HepG2 (cell line): ENCODE data around the gene ABHD13. TPM values are rescaled to one million over a fixed set of nuclear protein-coding genes. Genes with fewer than 3 reads are reported as not detected.

Experiments used
- ATAC-seq: fragments of 200-7000 bp; cut with Tn5 transposase; 3 replicates; pipeline ENCODE4 v1.9.1; 2020; ENCODE audit warnings: mild to moderate bottlenecking, moderate library complexity
- BruUV-seq: library from RNA; stranded (reverse); fragments of 400-500 nt; replicated peaks from 2 replicates; lab custom pipeline; 2021; lab: Mats Ljungman, UMichigan
- CTCF ChIA-PET: fragments of 300-600 bp; formaldehyde crosslinking; extraction: SDS; loops from one replicate; lab custom pipeline; 2021; ENCODE audit warnings: low total read pairs, inconsistent platforms, low intra/inter-chr PET ratio; lab: Yijun Ruan, JAX
- POLR2A ChIA-PET: fragments of 350-600 bp; sonication (Branson Sonifier 250); formaldehyde crosslinking; loops from one replicate; lab custom pipeline; 2020; ENCODE audit warnings: antibody characterized with exemption, inconsistent platforms; lab: Yijun Ruan, JAX
- DNase-seq: peaks from one replicate; pipeline ENCODE4 v3.0.0-alpha.2; 2015; ENCODE audit warnings: low spot score
- FAIRE-seq: peaks from 3 replicates; lab custom pipeline; 2011; peaks lifted over from hg19 to GRCh38; lab: Jason Lieb, UNC
- H2AFZ ChIP-seq: one replicate; pipeline ENCODE4 v1.6.1; 2011; ENCODE audit warnings: low read length, inconsistent platforms
- H3K27ac ChIP-seq: fragments of 300-600 bp; 3 replicates; pipeline ENCODE4 v1.8.0; 2011; ENCODE audit warnings: mixed run types, mild to moderate bottlenecking, mixed read lengths, low read length, inconsistent platforms; ENCODE audit not compliant: insufficient read depth; ENCODE audit errors: extremely low read length
- H3K27me3 ChIP-seq, 2 experiments: fragments of 200-600 bp in 1 of 2; 2 replicates in 1 of 2; 3 replicates in 1 of 2; pipeline versions ENCODE4 v1.6.0 to v1.8.0; 2011; ENCODE audit warnings: low read length in 2 of 2, mild to moderate bottlenecking in 2 of 2, moderate library complexity in 2 of 2, inconsistent platforms in 1 of 2; ENCODE audit not compliant: insufficient read depth in 2 of 2, control insufficient read depth in 1 of 2
- H3K36me3 ChIP-seq, 2 experiments: fragments of 200-600 bp in 1 of 2; replicated peaks in 1 of 2; 2 replicates in 1 of 2; 3 replicates in 1 of 2; pipeline versions ENCODE4 v1.5.1 to v1.8.0; 2011; ENCODE audit warnings: low read length in 2 of 2, inconsistent platforms in 1 of 2; ENCODE audit not compliant: insufficient read depth in 2 of 2, control insufficient read depth in 1 of 2
- H3K4me1 ChIP-seq: 2 replicates; pipeline ENCODE4 v1.5.1; 2012; ENCODE audit warnings: low read length, inconsistent platforms; ENCODE audit not compliant: insufficient read depth
- H3K4me2 ChIP-seq: 2 replicates; pipeline ENCODE4 v1.6.0; 2011; ENCODE audit warnings: low read depth, low read length, inconsistent platforms
- H3K4me3 ChIP-seq, 3 experiments: fragments of 200-600 bp in 1 of 3; sonication (generic), shearing (Covaris generic) in 1 of 3; replicated peaks in 1 of 3; 2 replicates each; pipeline ENCODE4 v1.5.1; 2011 to 2016; ENCODE audit warnings: low read length in 3 of 3, inconsistent platforms in 2 of 3, low read depth in 2 of 3, mild to moderate bottlenecking in 2 of 3, control low read depth in 1 of 3, mixed read lengths in 1 of 3; ENCODE audit not compliant: insufficient read depth in 1 of 3
- H3K79me2 ChIP-seq: one replicate; pipeline ENCODE4 v1.6.1; 2011; ENCODE audit warnings: low read length, inconsistent platforms; ENCODE audit not compliant: insufficient read depth
- H3K9ac ChIP-seq: 2 replicates; pipeline ENCODE4 v1.6.0; 2011; ENCODE audit warnings: mild to moderate bottlenecking, low read depth, low read length, inconsistent platforms; ENCODE audit not compliant: insufficient read depth
- H3K9me3 ChIP-seq: 2 replicates; pipeline ENCODE4 v1.5.1; 2012; ENCODE audit warnings: mild to moderate bottlenecking, low read length
- H4K20me1 ChIP-seq: 2 replicates; pipeline ENCODE4 v1.6.0; 2011; ENCODE audit warnings: inconsistent platforms, mild to moderate bottlenecking, low read length, moderate library complexity; ENCODE audit not compliant: insufficient read depth
- MED8 ChIP-seq: sonication (generic); formaldehyde crosslinking; IDR thresholded peaks from 2 replicates; pipeline ENCODE4 v1.8.1; 2023; ENCODE audit warnings: mild to moderate bottlenecking, missing genetic modification reagents; ENCODE audit not compliant: insufficient replicate concordance
- NCOA1 ChIP-seq: sonication (generic); formaldehyde crosslinking; IDR thresholded peaks from 2 replicates; pipeline ENCODE4 v1.9.0; 2021; ENCODE audit warnings: missing genetic modification reagents
- RAD21 ChIP-seq: fragments of 450-650 bp; formaldehyde crosslinking; IDR thresholded peaks from 2 replicates; pipeline ENCODE4 v1.5.0; 2020; ENCODE audit warnings: mild to moderate bottlenecking
- SMARCE1 ChIP-seq: fragments of 450-650 bp; IDR thresholded peaks from 2 replicates; pipeline ENCODE4 v1.6.1; 2017; ENCODE audit warnings: borderline replicate concordance
- SNAPC2 ChIP-seq: sonication (generic); formaldehyde crosslinking; IDR thresholded peaks from 2 replicates; pipeline ENCODE4 v1.8.1; 2022; ENCODE audit warnings: mild to moderate bottlenecking, missing genetic modification reagents
- TBX2 ChIP-seq: sonication (generic); formaldehyde crosslinking; IDR thresholded peaks from 2 replicates; pipeline ENCODE4 v1.5.0; 2020; ENCODE audit warnings: missing genetic modification reagents, mild to moderate bottlenecking, borderline replicate concordance
- TEAD3 ChIP-seq: optimal IDR thresholded peaks from 2 replicates; pipeline ENCODE3; 2016; ENCODE audit warnings: borderline replicate concordance
- ZBTB46 ChIP-seq: sonication (generic); formaldehyde crosslinking; IDR thresholded peaks from 2 replicates; pipeline ENCODE4 v1.4.0; 2020; ENCODE audit warnings: mild to moderate bottlenecking, missing genetic modification reagents, borderline replicate concordance
- ZNF160 ChIP-seq: sonication (generic); formaldehyde crosslinking; IDR thresholded peaks from 2 replicates; pipeline ENCODE4 v1.8.0; 2022; ENCODE audit warnings: mild to moderate bottlenecking, inconsistent platforms, missing genetic modification reagents
- ZNF430 ChIP-seq: sonication (generic); formaldehyde crosslinking; IDR thresholded peaks from 2 replicates; pipeline ENCODE4 v1.9.0; 2021; ENCODE audit warnings: mild to moderate bottlenecking, missing genetic modification reagents
- WGBS: methylation state at CpG from one replicate; pipeline ENCODE4 v1.1.6; 2017; ENCODE audit warnings: low lambda C conversion rate; 5-methylcytosine and 5-hydroxymethylcytosine counted together
- in situ Hi-C: cut with HindIII; loops from 2 replicates; pipeline ENCODE4 v1.10.0; 2017; ENCODE audit warnings: low pct_unique_long_range_greater_than_20kb; ENCODE audit not compliant: extremely low pct_ligation_motif_present
- intact Hi-C: fragments of 100-400 bp; cut with micrococcal nuclease; formaldehyde crosslinking; loops from one replicate; pipeline ENCODE4 v1.10.0; 2022; ENCODE audit not compliant: unreplicated experiment
- polyA plus RNA-seq, 8 experiments: library from polyadenylated mRNA; depleted of rRNA in 3 of 8; stranded (reverse) in 7 of 8; unstranded in 1 of 8; fragments of >200 nt; fragmentation: Illumina TruSeq in 4 of 8; extraction: Trizol in 4 of 8; gene quantifications; 2 replicates each; pipeline versions ENCODE4 v1.2.1 to v1.2.3, GENCODE V29; 2011 to 2016; ENCODE audit warnings: low read depth in 4 of 8, missing spikeins in 1 of 8, mixed read lengths in 1 of 8; ENCODE audit not compliant: insufficient read depth in 1 of 8
- total RNA-seq, 5 experiments: library from RNA; depleted of rRNA; stranded (reverse); fragments of >200 nt; fragmentation: Illumina TruSeq; extraction: Trizol; gene quantifications; 2 replicates each; pipeline ENCODE4 v1.2.3, GENCODE V29; 2016; ENCODE audit warnings: low read depth in 1 of 5
- TF ChIP-seq, protein P1 (sequence below): IDR thresholded peaks from 2 replicates; pipeline ENCODE4 v1.6.1; 2012; ENCODE audit warnings: low read length, improper control_type of control experiment
- TF ChIP-seq, protein P2 (sequence below): sonication (generic); formaldehyde crosslinking; IDR thresholded peaks from 2 replicates; pipeline ENCODE4 v1.5.0; 2020; ENCODE audit warnings: missing genetic modification reagents
- TF ChIP-seq, protein P3 (sequence below): sonication (generic); formaldehyde crosslinking; IDR thresholded peaks from 2 replicates; pipeline ENCODE4 v1.5.0; 2020; ENCODE audit warnings: missing genetic modification reagents, mild to moderate bottlenecking, borderline replicate concordance

Gene ABHD13
- total and polyA plus RNA-seq, 2 of the 13 experiments (the other 11 are each of a cell fraction or from before 2014, with no cell fraction given) = 4.3 to 6.2 TPM

GRCh38 chr13:108210551-108210950, 7.6 kb upstream of the ABHD13 start (continued):
- TF ChIP-seq, protein P1, sequence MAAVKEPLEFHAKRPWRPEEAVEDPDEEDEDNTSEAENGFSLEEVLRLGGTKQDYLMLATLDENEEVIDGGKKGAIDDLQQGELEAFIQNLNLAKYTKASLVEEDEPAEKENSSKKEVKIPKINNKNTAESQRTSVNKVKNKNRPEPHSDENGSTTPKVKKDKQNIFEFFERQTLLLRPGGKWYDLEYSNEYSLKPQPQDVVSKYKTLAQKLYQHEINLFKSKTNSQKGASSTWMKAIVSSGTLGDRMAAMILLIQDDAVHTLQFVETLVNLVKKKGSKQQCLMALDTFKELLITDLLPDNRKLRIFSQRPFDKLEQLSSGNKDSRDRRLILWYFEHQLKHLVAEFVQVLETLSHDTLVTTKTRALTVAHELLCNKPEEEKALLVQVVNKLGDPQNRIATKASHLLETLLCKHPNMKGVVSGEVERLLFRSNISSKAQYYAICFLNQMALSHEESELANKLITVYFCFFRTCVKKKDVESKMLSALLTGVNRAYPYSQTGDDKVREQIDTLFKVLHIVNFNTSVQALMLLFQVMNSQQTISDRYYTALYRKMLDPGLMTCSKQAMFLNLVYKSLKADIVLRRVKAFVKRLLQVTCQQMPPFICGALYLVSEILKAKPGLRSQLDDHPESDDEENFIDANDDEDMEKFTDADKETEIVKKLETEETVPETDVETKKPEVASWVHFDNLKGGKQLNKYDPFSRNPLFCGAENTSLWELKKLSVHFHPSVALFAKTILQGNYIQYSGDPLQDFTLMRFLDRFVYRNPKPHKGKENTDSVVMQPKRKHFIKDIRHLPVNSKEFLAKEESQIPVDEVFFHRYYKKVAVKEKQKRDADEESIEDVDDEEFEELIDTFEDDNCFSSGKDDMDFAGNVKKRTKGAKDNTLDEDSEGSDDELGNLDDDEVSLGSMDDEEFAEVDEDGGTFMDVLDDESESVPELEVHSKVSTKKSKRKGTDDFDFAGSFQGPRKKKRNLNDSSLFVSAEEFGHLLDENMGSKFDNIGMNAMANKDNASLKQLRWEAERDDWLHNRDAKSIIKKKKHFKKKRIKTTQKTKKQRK = no peak
- no peak for TF ChIP-seq TBX2
- TF ChIP-seq, protein P2, sequence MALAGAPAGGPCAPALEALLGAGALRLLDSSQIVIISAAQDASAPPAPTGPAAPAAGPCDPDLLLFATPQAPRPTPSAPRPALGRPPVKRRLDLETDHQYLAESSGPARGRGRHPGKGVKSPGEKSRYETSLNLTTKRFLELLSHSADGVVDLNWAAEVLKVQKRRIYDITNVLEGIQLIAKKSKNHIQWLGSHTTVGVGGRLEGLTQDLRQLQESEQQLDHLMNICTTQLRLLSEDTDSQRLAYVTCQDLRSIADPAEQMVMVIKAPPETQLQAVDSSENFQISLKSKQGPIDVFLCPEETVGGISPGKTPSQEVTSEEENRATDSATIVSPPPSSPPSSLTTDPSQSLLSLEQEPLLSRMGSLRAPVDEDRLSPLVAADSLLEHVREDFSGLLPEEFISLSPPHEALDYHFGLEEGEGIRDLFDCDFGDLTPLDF (CRISPR knock-in tag) = no peak
- TF ChIP-seq SMARCE1 = no peak
- TF ChIP-seq, protein P3, sequence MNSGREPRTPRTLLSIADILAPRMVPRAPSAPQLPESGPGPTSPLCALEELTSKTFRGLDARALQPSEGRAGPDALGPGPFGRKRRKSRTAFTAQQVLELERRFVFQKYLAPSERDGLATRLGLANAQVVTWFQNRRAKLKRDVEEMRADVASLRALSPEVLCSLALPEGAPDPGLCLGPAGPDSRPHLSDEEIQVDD (CRISPR knock-in tag) = no peak
- TF ChIP-seq NCOA1 = no peak

- Histone ChIP-seq H3K4me2 (no peak overlapping the region), H3K79me2 (peaks cover 10% of the 10 kb centered on the region), H3K9me3 (no peaks in the 10 kb centered on the region), H3K4me1 (peaks cover 20% of the 10 kb centered on the region), H3K36me3 (peaks cover 0 to 1% of the 10 kb centered on the region in 2 experiments; a peak in 1 of 5 replicates), H3K9ac (no peak overlapping the region), H3K4me3 (no peak overlapping the region), H3K27ac (no peak overlapping the region), H4K20me1 (no peaks in the 10 kb centered on the region), H3K27me3 (no peaks in the 10 kb centered on the region; a peak in 1 of 5 replicates), H2AFZ (no peak overlapping the region)
- ChIA-PET POLR2A (no interaction called here), CTCF (no interaction called here)
- 96% methylated on average over 4 of the region's 4 CpGs for WGBS
- FAIRE-seq (no peak), DNase-seq (no peak), ATAC-seq (no peak)
- intact Hi-C loops (no loop called here), in situ Hi-C loops (loop anchor here (25.0 kb wide), 1 partner anchor 1899 kb away; no protein-coding TSS in a partner anchor)
- BruUV-seq = no TSS peak
- TF ChIP-seq RAD21 (no peak), ZNF160 (CRISPR knock-in tag) (no peak), TEAD3 (CRISPR knock-in tag) (no peak), ZNF430 (CRISPR knock-in tag) (no peak), SNAPC2 (CRISPR knock-in tag) (no peak), MED8 (no peak), ZBTB46 (CRISPR knock-in tag) (no peak)
Observed at GRCh38 chr13:108212886-108213285, 5.3 kb upstream of the ABHD13 start.
